GM11168 (cell line): ENCODE measurements around the gene LDLRAD4.
"Not testable (repeated sequence)": the region's sequence is repeated elsewhere in the genome, so short reads cannot be mapped to it uniquely, and the experiment has no call there.

Experiments
- in situ Hi-C: fragments of 300-500 bp; cut with MboI; formaldehyde crosslinking; loops from one replicate; pipeline ENCODE4 v1.12.0; 2022; ENCODE audit warnings: low sequenced_read_pairs; ENCODE audit not compliant: unreplicated experiment

LDLRAD4 gene

GRCh38 chr18:13486284-13486683 is 267.7 kb downstream of the LDLRAD4 start:
- in situ Hi-C loops = no loop called here

GRCh38 chr18:13486686-13487085 is 268.1 kb downstream of the LDLRAD4 start:
- in situ Hi-C loops = no loop called here

- in situ Hi-C loops = no loop called here
Measured at GRCh38 chr18:13487237-13487636, 268.7 kb downstream of the LDLRAD4 start.

- in situ Hi-C loops = no loop called here
Measured at GRCh38 chr18:13488281-13488929, 269.8 kb downstream of the LDLRAD4 start.

GRCh38 chr18:13489303-13489702 is 270.7 kb downstream of the LDLRAD4 start:
- in situ Hi-C loops = not testable (repeated sequence)

GRCh38 chr18:13491138-13491537 is 272.6 kb downstream of the LDLRAD4 start:
- in situ Hi-C loops = no loop called here

- in situ Hi-C loops = no loop called here
Measured at GRCh38 chr18:13492314-13492713, 273.8 kb downstream of the LDLRAD4 start.

GRCh38 chr18:13493079-13493478 is 274.5 kb downstream of the LDLRAD4 start:
- in situ Hi-C loops = no loop called here

- in situ Hi-C loops = no loop called here
Measured at GRCh38 chr18:13493725-13494124, 275.2 kb downstream of the LDLRAD4 start.

- in situ Hi-C loops = no loop called here
Measured at GRCh38 chr18:13494871-13495445, 276.4 kb downstream of the LDLRAD4 start.

GRCh38 chr18:13495961-13496360 is 277.4 kb downstream of the LDLRAD4 start:
- in situ Hi-C loops = no loop called here

- in situ Hi-C loops = no loop called here
Measured at GRCh38 chr18:13496691-13497281, 278.2 kb downstream of the LDLRAD4 start.

GRCh38 chr18:13499803-13500202 is 281.2 kb downstream of the LDLRAD4 start:
- in situ Hi-C loops = loop anchor here (25.0 kb wide), 1 partner anchor 288 kb away; the partner anchor contains the start of gene LDLRAD4

GRCh38 chr18:13500227-13500865 is 281.8 kb downstream of the LDLRAD4 start:
- in situ Hi-C loops = loop anchor here (25.0 kb wide), 1 partner anchor 288 kb away; the partner anchor contains the start of gene LDLRAD4

GRCh38 chr18:13500869-13501542 is 282.4 kb downstream of the LDLRAD4 start:
- in situ Hi-C loops = loop anchor here (25.0 kb wide), 1 partner anchor 289 kb away; the partner anchor contains the start of gene LDLRAD4

GRCh38 chr18:13501543-13501887 is 283.0 kb downstream of the LDLRAD4 start:
- in situ Hi-C loops = loop anchor here (25.0 kb wide), 1 partner anchor 289 kb away; the partner anchor contains the start of gene LDLRAD4

GRCh38 chr18:13501891-13502290 is 283.3 kb downstream of the LDLRAD4 start:
- in situ Hi-C loops = loop anchor here (25.0 kb wide), 1 partner anchor 290 kb away; the partner anchor contains the start of gene LDLRAD4

GRCh38 chr18:13502585-13502984 is 284.0 kb downstream of the LDLRAD4 start:
- in situ Hi-C loops = loop anchor here (25.0 kb wide), 1 partner anchor 290 kb away; the partner anchor contains the start of gene LDLRAD4

- in situ Hi-C loops = loop anchor here (25.0 kb wide), 1 partner anchor 292 kb away; the partner anchor contains the start of gene LDLRAD4
Measured at GRCh38 chr18:13503836-13504235, 285.3 kb downstream of the LDLRAD4 start.

GRCh38 chr18:13505780-13506345 is 287.3 kb downstream of the LDLRAD4 start:
- in situ Hi-C loops = loop anchor here (25.0 kb wide), 1 partner anchor 294 kb away; the partner anchor contains the start of gene LDLRAD4
